Lower leg skin (tissue), 4 donors: ENCODE results near the gene SNX10. TPM values are rescaled to one million over a fixed set of nuclear protein-coding genes. Genes with fewer than 3 reads are reported as not detected.

Experiments used
- DNase-seq, 2 donors: peaks; one replicate each; pipeline ENCODE4 v3.0.0-alpha.2; 2019; ENCODE audit warnings: low spot score in 2 of 2
- H3K4me3 ChIP-seq: fragments of 200-600 bp; sonication (generic); 2 replicates; pipeline ENCODE4 v1.5.1; 2017; ENCODE audit warnings: mild to moderate bottlenecking, low read depth; ENCODE audit not compliant: poor library complexity, severe bottlenecking
- POLR2A ChIP-seq, 2 donors: fragments of 450-650 bp; IDR thresholded peaks; one replicate each; pipeline ENCODE4 v1.6.1; 2016 to 2017; ENCODE audit warnings: antibody characterized with exemption in 2 of 2, mild to moderate bottlenecking in 1 of 2, moderate library complexity in 1 of 2
- WGBS, 2 donors: methylation state at CpG; one replicate each; pipeline ENCODE4 v1.1.5; 2018; 5-methylcytosine and 5-hydroxymethylcytosine counted together
- intact Hi-C: fragments of 100-400 bp; cut with DNase I; formaldehyde crosslinking; loops from one replicate; pipeline ENCODE4 v1.15.0; 2023; ENCODE audit warnings: low total_unique reads
- total RNA-seq, 4 donors: library from RNA; depleted of rRNA; stranded (reverse); fragments of >200 nt; gene quantifications; one replicate each; pipeline ENCODE4 v1.1.0, GENCODE V29; 2016
- TF ChIP-seq, protein P1 (sequence below), 3 donors: fragments of 450-650 bp; IDR thresholded peaks; one replicate each; pipeline ENCODE4 v1.5.1; 2016; ENCODE audit warnings: antibody characterized with exemption in 3 of 3, mild to moderate bottlenecking in 3 of 3, moderate library complexity in 2 of 3

The SNX10 gene
- total RNA-seq, 4 donors from 2014 or later, result 2.0 to 10.0 (median 3.8) TPM

DNA sequence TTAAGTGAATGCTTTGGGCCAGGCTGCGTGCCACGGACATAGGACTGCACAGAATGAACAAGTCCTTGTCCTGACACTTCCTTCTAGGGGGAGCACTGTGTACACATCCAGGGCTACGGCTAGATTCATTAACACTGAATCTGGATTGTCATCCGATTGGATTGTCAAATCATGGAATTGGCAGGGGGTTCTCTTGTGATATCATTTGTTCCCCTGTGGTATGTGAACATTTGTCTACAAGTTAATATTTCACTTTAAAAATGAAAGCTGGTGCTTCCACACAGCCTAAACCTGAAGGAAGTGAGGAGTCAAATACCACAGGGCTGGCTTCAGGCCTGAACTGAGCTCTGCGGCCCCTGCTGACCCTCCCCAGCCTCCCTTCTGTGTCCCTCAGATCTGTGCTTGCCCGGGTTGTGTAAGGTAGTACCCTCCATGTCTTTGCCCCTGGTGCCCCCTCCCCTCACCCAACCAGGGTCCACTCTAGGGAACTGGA is 75.6 kb downstream of the SNX10 start:
- intact Hi-C loops, result loop anchor here (5.0 to 10.0 kb wide), 2 partner anchors 282 to 795 kb away; no protein-coding TSS in a partner anchor
- WGBS, 2 donors, result 83 to 92% methylated on average over 6 of the region's 6 CpGs
- TF ChIP-seq, protein P1, sequence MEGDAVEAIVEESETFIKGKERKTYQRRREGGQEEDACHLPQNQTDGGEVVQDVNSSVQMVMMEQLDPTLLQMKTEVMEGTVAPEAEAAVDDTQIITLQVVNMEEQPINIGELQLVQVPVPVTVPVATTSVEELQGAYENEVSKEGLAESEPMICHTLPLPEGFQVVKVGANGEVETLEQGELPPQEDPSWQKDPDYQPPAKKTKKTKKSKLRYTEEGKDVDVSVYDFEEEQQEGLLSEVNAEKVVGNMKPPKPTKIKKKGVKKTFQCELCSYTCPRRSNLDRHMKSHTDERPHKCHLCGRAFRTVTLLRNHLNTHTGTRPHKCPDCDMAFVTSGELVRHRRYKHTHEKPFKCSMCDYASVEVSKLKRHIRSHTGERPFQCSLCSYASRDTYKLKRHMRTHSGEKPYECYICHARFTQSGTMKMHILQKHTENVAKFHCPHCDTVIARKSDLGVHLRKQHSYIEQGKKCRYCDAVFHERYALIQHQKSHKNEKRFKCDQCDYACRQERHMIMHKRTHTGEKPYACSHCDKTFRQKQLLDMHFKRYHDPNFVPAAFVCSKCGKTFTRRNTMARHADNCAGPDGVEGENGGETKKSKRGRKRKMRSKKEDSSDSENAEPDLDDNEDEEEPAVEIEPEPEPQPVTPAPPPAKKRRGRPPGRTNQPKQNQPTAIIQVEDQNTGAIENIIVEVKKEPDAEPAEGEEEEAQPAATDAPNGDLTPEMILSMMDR (IDR thresholded peaks at IDR 0.05), result no peak
- no peak for TF ChIP-seq POLR2A (IDR thresholded peaks at IDR 0.05)
- no peak for DNase-seq
- no peak overlapping the region for H3K4me3 ChIP-seq

DNA sequence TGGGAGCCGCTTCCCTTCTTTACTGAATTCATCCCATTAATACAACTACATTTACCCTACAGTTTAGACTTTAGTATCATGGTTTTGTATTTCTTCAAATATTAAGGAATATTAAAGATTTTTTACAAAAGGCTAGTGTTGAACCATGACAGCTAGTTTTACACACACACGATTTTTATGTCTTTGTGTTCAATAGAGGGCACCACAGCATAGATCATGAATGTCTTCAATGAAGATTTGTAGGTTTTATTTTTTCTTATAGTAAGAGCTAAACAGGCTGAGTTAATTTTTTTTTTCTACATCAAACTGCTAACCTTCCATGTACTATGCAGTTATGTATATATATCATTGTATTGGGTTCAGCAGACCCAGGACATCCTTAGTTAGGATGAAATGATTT is 76.9 kb downstream of the SNX10 start:
- intact Hi-C loops, result loop anchor here (5.0 to 10.0 kb wide), 2 partner anchors 284 to 794 kb away; no protein-coding TSS in a partner anchor
- no peak for DNase-seq
- H3K4me3 ChIP-seq, result no peak overlapping the region
- TF ChIP-seq, protein P1 (IDR thresholded peaks at IDR 0.05), result no peak
- no peak for TF ChIP-seq POLR2A (IDR thresholded peaks at IDR 0.05)
- WGBS, 2 donors, result 64 to 76% methylated on average over 2 of the region's 2 CpGs

DNA sequence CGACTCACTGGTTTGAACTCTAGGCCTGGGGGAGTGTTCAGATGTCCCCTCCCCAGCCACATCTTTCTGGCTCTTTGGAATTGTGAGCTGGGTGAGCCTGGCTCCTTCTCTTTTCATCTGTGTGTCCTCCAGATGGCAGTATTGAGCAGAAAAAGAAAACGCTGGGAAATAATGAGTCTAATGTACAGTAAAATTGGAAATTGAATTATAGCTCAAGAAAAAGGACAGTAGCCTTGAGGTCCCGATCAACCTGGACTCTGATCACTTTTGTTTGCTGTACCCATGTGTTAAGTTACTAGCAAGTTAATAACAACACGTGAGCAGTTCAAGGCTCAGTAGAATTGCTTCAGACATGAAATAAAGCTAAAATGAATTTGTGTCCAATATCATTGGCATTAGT is 77.9 kb downstream of the SNX10 start:
- intact Hi-C loops, result loop anchor here (5.0 to 10.0 kb wide), 2 partner anchors 285 to 793 kb away; no protein-coding TSS in a partner anchor
- WGBS, 2 donors, result 4 to 5% methylated on average over 4 of the region's 4 CpGs
- no peak for TF ChIP-seq POLR2A (IDR thresholded peaks at IDR 0.05)
- TF ChIP-seq, protein P1 (IDR thresholded peaks at IDR 0.05), result peak in 1 of 3 donors; percentile 33
- peak in 1 of 2 donors; percentile 50 for DNase-seq
- H3K4me3 ChIP-seq, result no peak overlapping the region

DNA sequence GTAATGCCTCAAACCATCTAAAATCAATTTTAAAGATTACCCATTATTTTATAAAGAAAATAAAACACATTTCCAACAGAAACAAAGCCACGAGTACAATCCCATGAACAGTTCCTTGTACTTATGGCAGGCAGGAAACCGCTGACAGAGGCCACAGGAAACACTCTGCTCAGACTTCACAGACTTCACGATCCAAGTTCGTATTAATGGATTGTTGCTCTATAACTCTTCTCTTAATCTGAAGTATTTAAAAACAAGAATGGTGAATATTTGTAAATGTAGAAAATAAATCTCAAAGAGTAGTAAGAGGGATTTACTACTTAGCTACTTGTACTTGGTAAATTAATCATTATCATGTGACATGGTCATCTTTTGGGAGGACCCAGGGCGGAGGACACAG is 78.3 kb downstream of the SNX10 start:
- intact Hi-C loops, result no loop called here
- no peak for TF ChIP-seq POLR2A (IDR thresholded peaks at IDR 0.05)
- TF ChIP-seq, protein P1 (IDR thresholded peaks at IDR 0.05), result no peak
- no peak overlapping the region for H3K4me3 ChIP-seq
- DNase-seq, result no peak
- WGBS, 2 donors, result 56 to 68% methylated on average over 5 of the region's 5 CpGs

DNA sequence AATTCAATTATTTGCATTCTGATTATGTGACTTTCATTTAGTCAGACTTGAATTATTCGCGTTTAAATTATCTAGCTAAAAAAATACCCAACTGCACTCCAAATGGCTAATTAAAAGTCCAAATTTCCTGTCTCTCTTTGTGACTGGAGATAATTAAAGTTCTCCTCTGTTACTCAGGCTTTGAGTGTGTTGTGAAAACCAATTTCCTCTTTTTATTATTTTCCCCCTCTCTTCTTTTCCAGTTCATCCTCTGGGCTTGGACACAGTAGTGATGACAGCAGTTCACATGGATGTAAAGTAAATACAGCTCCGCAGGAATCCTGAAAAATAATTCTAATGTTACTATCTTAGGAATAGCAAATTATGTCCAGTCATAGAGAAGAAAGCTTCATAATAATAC is 80.6 kb downstream of the SNX10 start:
- no peak for DNase-seq
- TF ChIP-seq, protein P1 (IDR thresholded peaks at IDR 0.05), result no peak
- TF ChIP-seq POLR2A (IDR thresholded peaks at IDR 0.05), result no peak
- no peak overlapping the region for H3K4me3 ChIP-seq
- intact Hi-C loops, result no loop called here
- 77 to 82% methylated on average over 3 of the region's 3 CpGs for WGBS, 2 donors

DNA sequence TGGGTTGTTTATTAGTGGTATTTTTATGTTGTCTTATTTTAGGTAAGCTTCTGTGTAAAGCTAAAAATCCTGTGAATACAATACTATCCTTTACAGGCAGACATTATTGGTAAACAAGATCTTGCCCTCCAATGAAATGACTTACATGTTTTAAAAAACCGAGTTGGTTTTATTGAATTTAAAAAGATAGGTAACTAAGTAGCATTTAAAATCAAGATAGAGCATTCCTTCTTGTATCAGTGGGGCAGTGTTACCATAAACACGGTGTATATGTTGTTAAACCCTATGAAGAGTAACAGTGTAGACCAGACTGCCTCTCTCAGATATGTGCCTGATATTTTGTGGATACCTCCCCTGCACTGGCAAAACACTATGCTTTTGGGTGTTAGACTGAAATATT is 81.0 kb downstream of the SNX10 start:
- 81 to 82% methylated on average over 2 of the region's 2 CpGs for WGBS, 2 donors
- TF ChIP-seq, protein P1 (IDR thresholded peaks at IDR 0.05), result no peak
- no peak for TF ChIP-seq POLR2A (IDR thresholded peaks at IDR 0.05)
- no peak overlapping the region for H3K4me3 ChIP-seq
- no peak for DNase-seq
- intact Hi-C loops, result no loop called here
